IMR-90 (cell line): ENCODE results near the gene STIL.

Experiments
- BHLHE40 ChIP-seq: fragments of 150-350 bp; IDR thresholded peaks from 2 replicates; pipeline ENCODE4 v1.6.1; 2016; ENCODE audit warnings: mild to moderate bottlenecking, low read depth, low read length
- CEBPB ChIP-seq: IDR thresholded peaks from 2 replicates; pipeline ENCODE4 v1.6.1; 2012; ENCODE audit warnings: low read depth, low read length, improper control_type of control experiment
- FOS ChIP-seq: fragments of 150-350 bp; IDR thresholded peaks from 2 replicates; pipeline ENCODE4 v1.6.1; 2016; ENCODE audit warnings: low read depth, low read length
- MAFK ChIP-seq: IDR thresholded peaks from 2 replicates; pipeline ENCODE4 v1.6.1; 2012; ENCODE audit warnings: low read depth, low read length, improper control_type of control experiment
- MAZ ChIP-seq: IDR thresholded peaks from 2 replicates; pipeline ENCODE4 v1.6.1; 2012; ENCODE audit warnings: low read depth, mild to moderate bottlenecking, low read length, improper control_type of control experiment, moderate library complexity, borderline replicate concordance
- NFE2L2 ChIP-seq: fragments of 150-350 bp; IDR thresholded peaks from 2 replicates; pipeline ENCODE4 v1.6.1; 2016; ENCODE audit warnings: low read depth, mild to moderate bottlenecking, low read length
- POLR2A ChIP-seq: IDR thresholded peaks from 2 replicates; pipeline ENCODE4 v1.6.1; 2012; ENCODE audit warnings: mild to moderate bottlenecking, low read depth, low read length
- RAD21 ChIP-seq: IDR thresholded peaks from 2 replicates; pipeline ENCODE4 v1.6.1; 2012; ENCODE audit warnings: low read length, improper control_type of control experiment
- RCOR1 ChIP-seq: IDR thresholded peaks from 2 replicates; pipeline ENCODE4 v1.6.1; 2012; ENCODE audit warnings: mild to moderate bottlenecking, low read length, improper control_type of control experiment; ENCODE audit not compliant: insufficient replicate concordance
- RFX5 ChIP-seq: IDR thresholded peaks from 2 replicates; pipeline ENCODE4 v1.8.0; 2012; ENCODE audit warnings: low read depth, mild to moderate bottlenecking, low read length, moderate library complexity
- USF2 ChIP-seq: fragments of 150-350 bp; IDR thresholded peaks from 2 replicates; pipeline ENCODE4 v1.6.1; 2017; ENCODE audit warnings: mild to moderate bottlenecking, antibody characterized with exemption, low read length, low read depth
- TF ChIP-seq, protein P1 (sequence below): conservative IDR thresholded peaks from 2 replicates; pipeline ENCODE4 v1.5.1; 2012; ENCODE audit warnings: mild to moderate bottlenecking, low read depth, low read length, improper control_type of control experiment
- TF ChIP-seq, protein P2 (sequence below): fragments of 150-350 bp; IDR thresholded peaks from 2 replicates; pipeline ENCODE4 v1.6.1; 2016; ENCODE audit warnings: low read depth, mild to moderate bottlenecking, low read length, moderate library complexity, borderline replicate concordance

GRCh38 chr1:47325528-47325927, 11.6 kb upstream of the STIL start:
- TF ChIP-seq, protein P1, sequence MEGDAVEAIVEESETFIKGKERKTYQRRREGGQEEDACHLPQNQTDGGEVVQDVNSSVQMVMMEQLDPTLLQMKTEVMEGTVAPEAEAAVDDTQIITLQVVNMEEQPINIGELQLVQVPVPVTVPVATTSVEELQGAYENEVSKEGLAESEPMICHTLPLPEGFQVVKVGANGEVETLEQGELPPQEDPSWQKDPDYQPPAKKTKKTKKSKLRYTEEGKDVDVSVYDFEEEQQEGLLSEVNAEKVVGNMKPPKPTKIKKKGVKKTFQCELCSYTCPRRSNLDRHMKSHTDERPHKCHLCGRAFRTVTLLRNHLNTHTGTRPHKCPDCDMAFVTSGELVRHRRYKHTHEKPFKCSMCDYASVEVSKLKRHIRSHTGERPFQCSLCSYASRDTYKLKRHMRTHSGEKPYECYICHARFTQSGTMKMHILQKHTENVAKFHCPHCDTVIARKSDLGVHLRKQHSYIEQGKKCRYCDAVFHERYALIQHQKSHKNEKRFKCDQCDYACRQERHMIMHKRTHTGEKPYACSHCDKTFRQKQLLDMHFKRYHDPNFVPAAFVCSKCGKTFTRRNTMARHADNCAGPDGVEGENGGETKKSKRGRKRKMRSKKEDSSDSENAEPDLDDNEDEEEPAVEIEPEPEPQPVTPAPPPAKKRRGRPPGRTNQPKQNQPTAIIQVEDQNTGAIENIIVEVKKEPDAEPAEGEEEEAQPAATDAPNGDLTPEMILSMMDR, result no peak
- TF ChIP-seq, protein P2, sequence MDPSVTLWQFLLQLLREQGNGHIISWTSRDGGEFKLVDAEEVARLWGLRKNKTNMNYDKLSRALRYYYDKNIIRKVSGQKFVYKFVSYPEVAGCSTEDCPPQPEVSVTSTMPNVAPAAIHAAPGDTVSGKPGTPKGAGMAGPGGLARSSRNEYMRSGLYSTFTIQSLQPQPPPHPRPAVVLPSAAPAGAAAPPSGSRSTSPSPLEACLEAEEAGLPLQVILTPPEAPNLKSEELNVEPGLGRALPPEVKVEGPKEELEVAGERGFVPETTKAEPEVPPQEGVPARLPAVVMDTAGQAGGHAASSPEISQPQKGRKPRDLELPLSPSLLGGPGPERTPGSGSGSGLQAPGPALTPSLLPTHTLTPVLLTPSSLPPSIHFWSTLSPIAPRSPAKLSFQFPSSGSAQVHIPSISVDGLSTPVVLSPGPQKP, result no peak
- TF ChIP-seq RFX5 (no peak), POLR2A (no peak), MAFK (no peak), FOS (no peak), BHLHE40 (no peak), USF2 (no peak), CEBPB (peak; percentile 42; the same call in 1 of the 2 replicates), NFE2L2 (no peak), RAD21 (no peak), RCOR1 (no peak), MAZ (no peak)
